ENCODE results near the gene DACT2. TPM values are rescaled to one million over a fixed set of nuclear protein-coding genes. Genes with fewer than 3 reads are reported as not detected.

Gene DACT2
- total and polyA plus RNA-seq, 9 of the 15 experiments (the other 6 are each of a cell fraction or from before 2014, with no cell fraction given) = not detected

DNA sequence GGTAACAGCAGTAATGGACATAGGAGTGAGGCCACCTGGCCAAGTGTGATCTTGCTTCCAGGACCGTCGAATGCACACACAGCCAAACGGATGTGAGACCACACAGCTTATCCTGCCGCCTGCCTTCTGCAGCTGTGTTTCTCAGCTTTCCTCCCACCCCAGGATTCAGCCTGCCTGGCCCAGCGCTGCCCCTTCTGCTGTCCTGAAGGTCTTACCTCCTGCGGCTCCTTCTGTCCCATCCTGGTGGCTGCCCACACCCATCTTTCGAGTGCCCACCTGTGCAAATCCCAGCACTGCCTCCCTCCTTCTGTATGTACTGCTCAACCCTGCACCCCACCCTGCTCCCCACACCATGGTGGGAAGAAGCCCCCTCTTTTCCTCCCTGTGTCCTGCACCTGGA lies 49.4 kb upstream of the DACT2 start (continued):
- no peak for TF ChIP-seq TOE1 (IDR thresholded peaks at IDR 0.05; ENCODE audit: borderline replicate concordance)
- no peak for TF ChIP-seq TOE1 (CRISPR knock-in tag; IDR thresholded peaks at IDR 0.05; ENCODE audit: borderline replicate concordance, low read depth)
- TF ChIP-seq NKRF (IDR thresholded peaks at IDR 0.05; ENCODE audit: borderline replicate concordance) = no peak

DNA sequence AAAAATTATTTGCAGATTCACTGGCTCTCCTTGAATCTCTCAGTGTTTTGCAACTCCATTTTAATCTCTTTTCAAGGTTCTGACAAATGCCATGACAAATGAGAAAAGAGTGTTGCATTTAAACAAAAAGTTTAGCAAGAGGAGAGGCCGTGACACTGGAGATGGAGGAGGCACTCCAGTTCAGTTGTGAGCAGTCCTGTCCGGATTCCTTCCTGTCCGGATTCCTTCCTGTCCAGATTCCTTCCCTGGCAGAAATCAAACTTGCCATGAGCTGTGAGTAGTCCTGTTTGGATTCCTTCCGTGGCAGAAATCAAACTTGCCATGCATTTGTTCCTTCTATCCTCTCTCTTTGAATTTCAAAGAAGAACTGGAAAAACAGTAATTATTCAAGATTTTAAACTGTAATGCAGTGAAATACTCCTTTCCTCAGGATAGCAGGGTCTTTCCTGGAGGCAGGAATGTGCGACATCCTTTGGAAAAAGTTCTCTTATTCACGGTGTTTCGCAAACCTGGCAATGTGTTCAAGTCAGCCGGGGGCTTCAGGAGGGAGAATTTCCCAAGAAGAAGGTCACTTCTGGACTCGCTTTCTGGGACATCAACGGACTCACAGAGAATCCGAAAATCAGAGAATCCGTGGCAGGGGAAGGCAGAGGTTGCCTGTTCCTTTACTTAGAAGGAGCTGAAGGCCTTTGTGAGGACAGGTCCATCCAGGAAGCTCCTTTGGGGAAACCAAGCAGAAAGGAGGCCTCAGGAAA lies 48.7 kb upstream of the DACT2 start:
- WGBS (ENCODE audit: insufficient coverage, low coverage, missing lambda C conversion rate) = 0% methylated on average over 12 of the region's 12 CpGs

More for the DNA sequence above, 48.7 kb upstream of the DACT2 start:
- TF ChIP-seq ZZZ3 (IDR thresholded peaks at IDR 0.05) (no peak), MBD2 (IDR thresholded peaks at IDR 0.05; ENCODE audit: borderline replicate concordance, low read depth) (no peak), SRSF9 (IDR thresholded peaks at IDR 0.05; ENCODE audit: borderline replicate concordance, low read depth, low read length) (no peak), ELF1 (tag; IDR thresholded peaks at IDR 0.05) (no peak), ZNF408 (CRISPR knock-in tag; IDR thresholded peaks at IDR 0.05; ENCODE audit: low read depth) (no peak), ETV5 (CRISPR knock-in tag; IDR thresholded peaks at IDR 0.05; ENCODE audit: low read depth) (no peak), RBFOX2 (IDR thresholded peaks at IDR 0.05; ENCODE audit: low read depth, low read length) (no peak), MEF2A (IDR thresholded peaks at IDR 0.05; ENCODE audit: control insufficient read depth, low read depth, low read length) (no peak)
- TF ChIP-seq, protein P1, sequence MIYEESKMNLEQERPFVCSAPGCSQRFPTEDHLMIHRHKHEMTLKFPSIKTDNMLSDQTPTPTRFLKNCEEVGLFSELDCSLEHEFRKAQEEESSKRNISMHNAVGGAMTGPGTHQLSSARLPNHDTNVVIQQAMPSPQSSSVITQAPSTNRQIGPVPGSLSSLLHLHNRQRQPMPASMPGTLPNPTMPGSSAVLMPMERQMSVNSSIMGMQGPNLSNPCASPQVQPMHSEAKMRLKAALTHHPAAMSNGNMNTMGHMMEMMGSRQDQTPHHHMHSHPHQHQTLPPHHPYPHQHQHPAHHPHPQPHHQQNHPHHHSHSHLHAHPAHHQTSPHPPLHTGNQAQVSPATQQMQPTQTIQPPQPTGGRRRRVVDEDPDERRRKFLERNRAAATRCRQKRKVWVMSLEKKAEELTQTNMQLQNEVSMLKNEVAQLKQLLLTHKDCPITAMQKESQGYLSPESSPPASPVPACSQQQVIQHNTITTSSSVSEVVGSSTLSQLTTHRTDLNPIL (CRISPR knock-in tag; IDR thresholded peaks at IDR 0.05) = no peak
- Histone ChIP-seq H3K4me1 (replicated peaks in 1 of 2; ENCODE audit: control insufficient read depth in 2 of 2, insufficient read depth in 2 of 2, low read length in 2 of 2) (peaks cover 0 to 11% of the 10 kb centered on the region in 2 experiments; a peak in 2 of 5 replicates), H3K36me3 (ENCODE audit: control insufficient read depth, insufficient read depth, low read length) (no peaks in the 10 kb centered on the region), H3K4me3 (no peak overlapping the region), H4K20me1 (replicated peaks; ENCODE audit: control insufficient read depth, insufficient read depth, low read length) (peaks cover 4% of the 10 kb centered on the region), H2AFZ (ENCODE audit: low read depth, low read length) (no peak overlapping the region), H3K9ac (ENCODE audit: insufficient read depth in 1 of 2, low read depth in 2 of 2, low read length in 2 of 2) (no peak overlapping the region), H3K27ac (ENCODE audit: extremely low read depth, low read depth, low read length) (no peak overlapping the region), H3K27me3 (ENCODE audit: control insufficient read depth in 2 of 2, insufficient read depth in 2 of 2, low read length in 2 of 2) (peaks cover 31 to 77% of the 10 kb centered on the region in 2 experiments), H3K9me3 (replicated peaks; ENCODE audit: control insufficient read depth, insufficient read depth, low read depth, low read length) (no peaks in the 10 kb centered on the region), H3K79me2 (ENCODE audit: control insufficient read depth, insufficient read depth, low read length) (no peaks in the 10 kb centered on the region), H3K4me2 (ENCODE audit: insufficient read depth, low read length) (no peak overlapping the region), H3K9me1 (ENCODE audit: control insufficient read depth, insufficient read depth, low read length) (no peaks in the 10 kb centered on the region)
- in situ Hi-C loops (cut with MboI) (no loop called here), intact Hi-C loops (cut with micrococcal nuclease) (no loop called here)
- FAIRE-seq (no peak), ATAC-seq (no peak), DNase-seq (ENCODE audit: extremely low read depth in 1 of 4, low spot score in 3 of 4) (no peak)
- CTCF ChIA-PET (ENCODE audit: low intra/inter-chr PET ratio) = interaction anchor here (0.7 kb wide), 1 partner anchor 171 kb away, joined by 3 read pairs; no protein-coding TSS in a partner anchor
- POLR2A ChIA-PET = interaction anchor here (0.6 kb wide), 1 partner anchor 642 kb away, joined by 5 read pairs; no protein-coding TSS in a partner anchor
- BruUV-seq (replicated peaks) = no TSS peak
